WTC11 (cell line): ENCODE data around the gene ARF6. TPM values are rescaled to one million over a fixed set of nuclear protein-coding genes. Genes with fewer than 3 reads are reported as not detected.

Experiments used
- ATAC-seq: fragments of 200-7000 bp; cut with Tn5 transposase; 2 replicates; pipeline ENCODE4 v1.10.0; 2021; ENCODE audit warnings: mild to moderate bottlenecking, moderate library complexity
- CTCF ChIA-PET: fragments of 300-600 bp; sonication (Branson Sonifier 250); formaldehyde crosslinking; loops from one replicate; lab custom pipeline; 2021; ENCODE audit warnings: antibody characterized with exemption; lab: Charles Lee
- POLR2A ChIA-PET: fragments of 350-600 bp; sonication (Branson Sonifier 250); formaldehyde crosslinking; loops from one replicate; lab custom pipeline; 2021; ENCODE audit warnings: antibody characterized with exemption; lab: Charles Lee
- DNase-seq: peaks from one replicate; pipeline ENCODE4 v3.0.0; 2021; ENCODE audit warnings: low spot score
- H3K27ac Mint-ChIP-seq: 2 replicates; pipeline ENCODE4 v1.8.0; 2021; ENCODE audit warnings: mixed read lengths
- H3K27me3 Mint-ChIP-seq: 2 replicates; pipeline ENCODE4 v1.8.0; 2021; ENCODE audit warnings: low read depth, mild to moderate bottlenecking, moderate library complexity, mixed read lengths
- H3K36me3 Mint-ChIP-seq: 2 replicates; pipeline ENCODE4 v1.8.0; 2021; ENCODE audit warnings: mixed read lengths
- H3K4me1 Mint-ChIP-seq: 2 replicates; pipeline ENCODE4 v1.8.0; 2022; ENCODE audit warnings: mixed read lengths
- H3K4me3 Mint-ChIP-seq: 2 replicates; pipeline ENCODE4 v1.8.0; 2021; ENCODE audit warnings: mild to moderate bottlenecking, moderate library complexity, mixed read lengths
- H3K9me3 Mint-ChIP-seq: 2 replicates; pipeline ENCODE4 v1.8.0; 2021; ENCODE audit warnings: mixed read lengths
- ELF4 ChIP-seq: sonication (generic); formaldehyde crosslinking; IDR thresholded peaks from 2 replicates; pipeline ENCODE4 v1.8.1; 2022; ENCODE audit warnings: low read depth, mild to moderate bottlenecking, moderate library complexity, missing genetic modification reagents
- ETV6 ChIP-seq: sonication (generic); formaldehyde crosslinking; IDR thresholded peaks from 2 replicates; pipeline ENCODE4 v1.8.1; 2022; ENCODE audit warnings: mild to moderate bottlenecking, missing genetic modification reagents
- HMGA2 ChIP-seq: fragments of 250-450 bp; sonication (Bioruptor Pico); IDR thresholded peaks from 2 replicates; pipeline ENCODE4 v1.4.0; 2021; ENCODE audit warnings: mild to moderate bottlenecking, moderate library complexity
- KAT7 ChIP-seq: sonication (generic); formaldehyde crosslinking; IDR thresholded peaks from 2 replicates; pipeline ENCODE4 v1.8.1; 2023; ENCODE audit warnings: missing genetic modification reagents, mild to moderate bottlenecking, borderline replicate concordance
- MXD4 ChIP-seq: fragments of 250-450 bp; sonication (Bioruptor Pico); IDR thresholded peaks from 2 replicates; pipeline ENCODE4 v1.8.0; 2021; ENCODE audit warnings: mild to moderate bottlenecking, moderate library complexity, borderline replicate concordance
- NFE2L1 ChIP-seq: sonication (generic); formaldehyde crosslinking; IDR thresholded peaks from 2 replicates; pipeline ENCODE4 v1.8.1; 2023; ENCODE audit warnings: missing genetic modification reagents
- RELA ChIP-seq: sonication (generic); formaldehyde crosslinking; IDR thresholded peaks from 2 replicates; pipeline ENCODE4 v1.8.1; 2022; ENCODE audit warnings: missing genetic modification reagents, mild to moderate bottlenecking, borderline replicate concordance
- SP1 ChIP-seq: sonication (generic); formaldehyde crosslinking; conservative IDR thresholded peaks from 2 replicates; pipeline ENCODE4 v1.8.1; 2022; ENCODE audit warnings: missing genetic modification reagents
- TEAD4 ChIP-seq: sonication (generic); formaldehyde crosslinking; IDR thresholded peaks from 2 replicates; pipeline ENCODE4 v1.8.0; 2022; ENCODE audit warnings: mild to moderate bottlenecking, missing genetic modification reagents
- TP53 ChIP-seq: sonication (generic); formaldehyde crosslinking; IDR thresholded peaks from 2 replicates; pipeline ENCODE4 v1.8.1; 2023; ENCODE audit warnings: mild to moderate bottlenecking, missing genetic modification reagents
- ZNF121 ChIP-seq: sonication (generic); formaldehyde crosslinking; IDR thresholded peaks from 2 replicates; pipeline ENCODE4 v1.8.0; 2023; ENCODE audit warnings: missing genetic modification reagents
- ZNF138 ChIP-seq: sonication (generic); formaldehyde crosslinking; conservative IDR thresholded peaks from 2 replicates; pipeline ENCODE4 v1.8.1; 2022; ENCODE audit warnings: mild to moderate bottlenecking, moderate library complexity, missing genetic modification reagents
- ZNF263 ChIP-seq: sonication (generic); formaldehyde crosslinking; IDR thresholded peaks from 2 replicates; pipeline ENCODE4 v1.8.1; 2022; ENCODE audit warnings: low read depth, mild to moderate bottlenecking, moderate library complexity, missing genetic modification reagents
- ZNF423 ChIP-seq: fragments of 250-450 bp; sonication (Bioruptor Pico); IDR thresholded peaks from 2 replicates; pipeline ENCODE4 v2.1.2; 2022; ENCODE audit warnings: mild to moderate bottlenecking, moderate library complexity
- total RNA-seq: library from RNA; stranded (reverse); gene quantifications from 3 replicates; pipeline ENCODE4 v1.2.3, GENCODE V29; 2021
- TF ChIP-seq, protein P1 (sequence below): sonication (generic); formaldehyde crosslinking; conservative IDR thresholded peaks from 2 replicates; pipeline ENCODE4 v1.8.1; 2022; ENCODE audit warnings: mild to moderate bottlenecking, missing genetic modification reagents
- TF ChIP-seq, protein P2 (sequence below): sonication (generic); formaldehyde crosslinking; IDR thresholded peaks from 2 replicates; pipeline ENCODE4 v1.8.1; 2022; ENCODE audit warnings: missing genetic modification reagents, borderline replicate concordance
- TF ChIP-seq, protein P3 (sequence below): fragments of 250-450 bp; sonication (Bioruptor Pico); conservative IDR thresholded peaks from 2 replicates; pipeline ENCODE4 v1.9.0; 2021; ENCODE audit warnings: mild to moderate bottlenecking
- TF ChIP-seq, protein P4 (sequence below): sonication (generic); formaldehyde crosslinking; IDR thresholded peaks from 2 replicates; pipeline ENCODE4 v1.8.0; 2023; ENCODE audit warnings: missing genetic modification reagents, mild to moderate bottlenecking, borderline replicate concordance
- TF ChIP-seq, protein P5 (sequence below): sonication (generic); formaldehyde crosslinking; conservative IDR thresholded peaks from 2 replicates; pipeline ENCODE4 v1.8.1; 2023; ENCODE audit warnings: mild to moderate bottlenecking, low read depth, missing genetic modification reagents, moderate library complexity

ARF6 gene
- total RNA-seq, 1 experiment from 2014 or later, result 55.9 TPM

DNA sequence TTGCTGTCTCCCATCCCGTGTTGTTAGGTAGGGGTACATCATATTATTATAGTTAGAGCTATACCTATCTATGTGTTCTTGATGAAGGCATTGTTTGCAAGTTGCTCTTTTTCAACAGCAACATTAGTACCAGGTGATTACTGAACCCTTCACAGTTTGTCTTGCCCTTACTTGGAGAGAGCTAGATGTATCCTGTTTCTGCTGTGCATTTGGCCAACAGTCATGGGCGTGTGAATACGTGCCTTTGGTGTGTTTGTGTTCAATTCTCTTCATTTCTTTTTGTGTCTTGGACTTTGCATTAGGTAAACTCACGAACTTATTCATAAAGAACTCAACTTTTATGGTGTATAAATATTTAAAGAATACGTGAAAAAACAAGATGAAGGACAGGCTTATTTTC, 14.3 kb downstream of the ARF6 start:
- no peaks in the 10 kb centered on the region for H3K36me3 Mint-ChIP-seq
- ATAC-seq, result no peak
- H3K4me1 Mint-ChIP-seq, result peaks cover 14% of the 10 kb centered on the region
- TF ChIP-seq ZNF263 (CRISPR knock-in tag) (no peak), HMGA2 (CRISPR knock-in tag) (no peak), TEAD4 (no peak), TP53 (CRISPR knock-in tag) (no peak), MXD4 (no peak)
- TF ChIP-seq, protein P1, sequence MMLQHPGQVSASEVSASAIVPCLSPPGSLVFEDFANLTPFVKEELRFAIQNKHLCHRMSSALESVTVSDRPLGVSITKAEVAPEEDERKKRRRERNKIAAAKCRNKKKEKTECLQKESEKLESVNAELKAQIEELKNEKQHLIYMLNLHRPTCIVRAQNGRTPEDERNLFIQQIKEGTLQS, result no peak
- TF ChIP-seq, protein P2, sequence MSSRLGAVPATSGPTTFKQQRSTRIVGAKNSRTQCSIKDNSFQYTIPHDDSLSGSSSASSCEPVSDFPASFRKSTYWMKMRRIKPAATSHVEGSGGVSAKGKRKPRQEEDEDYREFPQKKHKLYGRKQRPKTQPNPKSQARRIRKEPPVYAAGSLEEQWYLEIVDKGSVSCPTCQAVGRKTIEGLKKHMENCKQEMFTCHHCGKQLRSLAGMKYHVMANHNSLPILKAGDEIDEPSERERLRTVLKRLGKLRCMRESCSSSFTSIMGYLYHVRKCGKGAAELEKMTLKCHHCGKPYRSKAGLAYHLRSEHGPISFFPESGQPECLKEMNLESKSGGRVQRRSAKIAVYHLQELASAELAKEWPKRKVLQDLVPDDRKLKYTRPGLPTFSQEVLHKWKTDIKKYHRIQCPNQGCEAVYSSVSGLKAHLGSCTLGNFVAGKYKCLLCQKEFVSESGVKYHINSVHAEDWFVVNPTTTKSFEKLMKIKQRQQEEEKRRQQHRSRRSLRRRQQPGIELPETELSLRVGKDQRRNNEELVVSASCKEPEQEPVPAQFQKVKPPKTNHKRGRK, result no peak
- TF ChIP-seq, protein P3, sequence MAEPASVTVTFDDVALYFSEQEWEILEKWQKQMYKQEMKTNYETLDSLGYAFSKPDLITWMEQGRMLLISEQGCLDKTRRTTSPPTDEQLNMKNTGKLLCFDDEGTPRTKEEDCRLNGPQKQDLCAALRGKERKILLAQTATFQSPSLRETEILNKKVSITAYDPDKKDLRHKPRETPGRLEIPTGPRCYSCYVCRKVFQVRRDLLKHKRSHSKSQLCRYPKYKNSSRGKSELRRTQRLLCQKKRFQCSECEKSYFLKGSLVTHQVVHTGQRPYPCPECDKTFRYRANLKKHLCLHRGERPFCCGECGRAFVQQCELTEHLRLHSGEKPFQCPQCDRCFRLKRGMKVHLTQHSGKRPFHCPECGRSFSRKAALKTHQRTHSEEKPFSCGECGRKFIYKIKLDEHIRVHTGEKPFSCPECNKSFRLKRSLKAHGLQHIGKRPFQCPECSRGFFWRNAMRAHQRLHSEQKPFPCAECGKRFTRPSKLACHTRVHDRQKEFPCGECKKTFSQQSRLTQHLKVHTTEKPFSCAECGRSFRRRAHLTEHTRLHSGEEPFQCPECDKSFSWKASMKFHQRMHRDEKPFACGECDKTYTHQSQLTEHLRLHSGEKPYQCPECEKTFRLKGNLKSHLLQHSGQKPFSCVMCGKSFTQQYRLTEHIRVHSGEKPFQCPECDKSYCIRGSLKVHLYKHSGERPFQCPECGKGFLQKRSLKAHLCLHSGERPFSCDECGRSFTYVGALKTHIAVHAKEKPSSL (CRISPR knock-in tag), result no peak
- no peaks in the 10 kb centered on the region for H3K27me3 Mint-ChIP-seq
- no peak overlapping the region for H3K4me3 Mint-ChIP-seq
- DNase-seq, result no peak
- ChIA-PET POLR2A (no interaction called here), CTCF (no interaction called here)
- H3K9me3 Mint-ChIP-seq, result no peaks in the 10 kb centered on the region
- H3K27ac Mint-ChIP-seq, result no peak overlapping the region

DNA sequence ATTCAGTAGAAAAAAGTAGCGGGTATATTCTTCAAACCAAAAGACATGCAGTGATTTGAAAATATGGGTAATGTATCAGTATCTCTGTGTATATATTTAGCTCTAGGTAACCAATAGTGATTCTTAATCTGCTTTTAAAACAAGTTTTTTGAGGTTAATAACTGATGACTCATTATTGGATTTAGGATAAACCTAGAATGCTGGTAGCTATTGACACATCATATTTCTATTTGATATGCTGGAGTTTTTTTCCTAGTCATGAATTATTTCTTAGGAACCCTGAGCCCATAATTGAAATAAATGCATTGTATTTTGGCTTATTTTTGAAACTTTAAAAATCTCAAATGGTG, 15.5 kb downstream of the ARF6 start:
- ATAC-seq, result no peak

DNA sequence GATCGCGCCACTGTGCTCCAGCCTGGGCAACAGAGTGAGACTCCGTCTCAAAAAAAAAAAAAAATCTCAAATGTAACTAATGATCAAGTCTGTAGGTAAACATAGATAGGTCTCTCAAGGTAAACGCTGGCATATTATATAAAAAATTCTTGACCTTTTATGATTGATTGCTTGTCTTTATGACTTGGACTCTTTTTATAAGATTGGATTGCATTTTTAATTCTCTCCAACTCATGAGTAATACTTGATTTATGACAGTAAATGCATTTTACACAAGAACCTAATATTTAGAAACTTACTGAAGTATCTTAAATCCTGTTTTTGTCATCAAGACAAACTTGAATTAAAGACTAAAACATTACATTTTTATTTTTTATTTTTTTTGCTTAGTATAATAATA, 16.1 kb downstream of the ARF6 start:
- Mint-ChIP-seq H3K9me3 (no peaks in the 10 kb centered on the region), H3K4me3 (no peak overlapping the region), H3K27me3 (no peaks in the 10 kb centered on the region), H3K4me1 (peaks cover 14% of the 10 kb centered on the region), H3K27ac (no peak overlapping the region), H3K36me3 (no peaks in the 10 kb centered on the region)
- no peak for DNase-seq
- ATAC-seq, result no peak
- ChIA-PET CTCF (no interaction called here), POLR2A (no interaction called here)
- TF ChIP-seq ZNF121 (CRISPR knock-in tag), result no peak
- TF ChIP-seq, protein P4, sequence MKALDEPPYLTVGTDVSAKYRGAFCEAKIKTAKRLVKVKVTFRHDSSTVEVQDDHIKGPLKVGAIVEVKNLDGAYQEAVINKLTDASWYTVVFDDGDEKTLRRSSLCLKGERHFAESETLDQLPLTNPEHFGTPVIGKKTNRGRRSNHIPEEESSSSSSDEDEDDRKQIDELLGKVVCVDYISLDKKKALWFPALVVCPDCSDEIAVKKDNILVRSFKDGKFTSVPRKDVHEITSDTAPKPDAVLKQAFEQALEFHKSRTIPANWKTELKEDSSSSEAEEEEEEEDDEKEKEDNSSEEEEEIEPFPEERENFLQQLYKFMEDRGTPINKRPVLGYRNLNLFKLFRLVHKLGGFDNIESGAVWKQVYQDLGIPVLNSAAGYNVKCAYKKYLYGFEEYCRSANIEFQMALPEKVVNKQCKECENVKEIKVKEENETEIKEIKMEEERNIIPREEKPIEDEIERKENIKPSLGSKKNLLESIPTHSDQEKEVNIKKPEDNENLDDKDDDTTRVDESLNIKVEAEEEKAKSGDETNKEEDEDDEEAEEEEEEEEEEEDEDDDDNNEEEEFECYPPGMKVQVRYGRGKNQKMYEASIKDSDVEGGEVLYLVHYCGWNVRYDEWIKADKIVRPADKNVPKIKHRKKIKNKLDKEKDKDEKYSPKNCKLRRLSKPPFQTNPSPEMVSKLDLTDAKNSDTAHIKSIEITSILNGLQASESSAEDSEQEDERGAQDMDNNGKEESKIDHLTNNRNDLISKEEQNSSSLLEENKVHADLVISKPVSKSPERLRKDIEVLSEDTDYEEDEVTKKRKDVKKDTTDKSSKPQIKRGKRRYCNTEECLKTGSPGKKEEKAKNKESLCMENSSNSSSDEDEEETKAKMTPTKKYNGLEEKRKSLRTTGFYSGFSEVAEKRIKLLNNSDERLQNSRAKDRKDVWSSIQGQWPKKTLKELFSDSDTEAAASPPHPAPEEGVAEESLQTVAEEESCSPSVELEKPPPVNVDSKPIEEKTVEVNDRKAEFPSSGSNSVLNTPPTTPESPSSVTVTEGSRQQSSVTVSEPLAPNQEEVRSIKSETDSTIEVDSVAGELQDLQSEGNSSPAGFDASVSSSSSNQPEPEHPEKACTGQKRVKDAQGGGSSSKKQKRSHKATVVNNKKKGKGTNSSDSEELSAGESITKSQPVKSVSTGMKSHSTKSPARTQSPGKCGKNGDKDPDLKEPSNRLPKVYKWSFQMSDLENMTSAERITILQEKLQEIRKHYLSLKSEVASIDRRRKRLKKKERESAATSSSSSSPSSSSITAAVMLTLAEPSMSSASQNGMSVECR (CRISPR knock-in tag), result no peak
- no peak for TF ChIP-seq SP1 (CRISPR knock-in tag)
- TF ChIP-seq, protein P5, sequence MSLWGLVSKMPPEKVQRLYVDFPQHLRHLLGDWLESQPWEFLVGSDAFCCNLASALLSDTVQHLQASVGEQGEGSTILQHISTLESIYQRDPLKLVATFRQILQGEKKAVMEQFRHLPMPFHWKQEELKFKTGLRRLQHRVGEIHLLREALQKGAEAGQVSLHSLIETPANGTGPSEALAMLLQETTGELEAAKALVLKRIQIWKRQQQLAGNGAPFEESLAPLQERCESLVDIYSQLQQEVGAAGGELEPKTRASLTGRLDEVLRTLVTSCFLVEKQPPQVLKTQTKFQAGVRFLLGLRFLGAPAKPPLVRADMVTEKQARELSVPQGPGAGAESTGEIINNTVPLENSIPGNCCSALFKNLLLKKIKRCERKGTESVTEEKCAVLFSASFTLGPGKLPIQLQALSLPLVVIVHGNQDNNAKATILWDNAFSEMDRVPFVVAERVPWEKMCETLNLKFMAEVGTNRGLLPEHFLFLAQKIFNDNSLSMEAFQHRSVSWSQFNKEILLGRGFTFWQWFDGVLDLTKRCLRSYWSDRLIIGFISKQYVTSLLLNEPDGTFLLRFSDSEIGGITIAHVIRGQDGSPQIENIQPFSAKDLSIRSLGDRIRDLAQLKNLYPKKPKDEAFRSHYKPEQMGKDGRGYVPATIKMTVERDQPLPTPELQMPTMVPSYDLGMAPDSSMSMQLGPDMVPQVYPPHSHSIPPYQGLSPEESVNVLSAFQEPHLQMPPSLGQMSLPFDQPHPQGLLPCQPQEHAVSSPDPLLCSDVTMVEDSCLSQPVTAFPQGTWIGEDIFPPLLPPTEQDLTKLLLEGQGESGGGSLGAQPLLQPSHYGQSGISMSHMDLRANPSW (CRISPR knock-in tag), result no peak
- TF ChIP-seq ELF4, result no peak
- TF ChIP-seq ETV6, result no peak
- TF ChIP-seq RELA (CRISPR knock-in tag), result no peak

More for the DNA sequence above, 15.5 kb downstream of the ARF6 start:
- TF ChIP-seq KAT7 (CRISPR knock-in tag) (no peak), NFE2L1 (CRISPR knock-in tag) (no peak), ZNF138 (CRISPR knock-in tag) (no peak), ZNF423 (CRISPR knock-in tag) (no peak)
- TF ChIP-seq, protein P3 (CRISPR knock-in tag), result no peak
- Mint-ChIP-seq H3K9me3 (no peaks in the 10 kb centered on the region), H3K4me1 (peaks cover 14% of the 10 kb centered on the region), H3K27ac (no peak overlapping the region), H3K4me3 (no peak overlapping the region), H3K36me3 (no peaks in the 10 kb centered on the region), H3K27me3 (no peaks in the 10 kb centered on the region)
- no peak for DNase-seq
- CTCF ChIA-PET, result no interaction called here
- POLR2A ChIA-PET, result no interaction called here
